Keratinocyte (primary cell): ENCODE data around the gene TMEM53.

Source experiments
- CTCF ChIP-seq, 3 experiments: IDR thresholded peaks in 1 of 3; conservative IDR thresholded peaks in 1 of 3; optimal IDR thresholded peaks in 1 of 3; 2 replicates in 2 of 3; 3 replicates in 1 of 3; pipeline versions ENCODE3 to v1.5.1; 2011; ENCODE audit warnings: low read length in 3 of 3, mild to moderate bottlenecking in 3 of 3, moderate library complexity in 2 of 3, control low read depth in 1 of 3, inconsistent platforms in 1 of 3; ENCODE audit not compliant: insufficient read depth in 2 of 3; ENCODE audit errors: extremely low read depth in 1 of 3
- EZH2 ChIP-seq: IDR thresholded peaks from one replicate; pipeline ENCODE4 v1.6.1; 2012; ENCODE audit warnings: inconsistent platforms, mild to moderate bottlenecking, low read length, moderate library complexity

- TF ChIP-seq CTCF (optimal IDR thresholded peaks at IDR 0.05 in 1 of 3, IDR thresholded peaks at IDR 0.05 in 1 of 3, conservative IDR thresholded peaks at IDR 0.05 in 1 of 3; ENCODE audit: extremely low read depth in 1 of 3, insufficient read depth in 2 of 3, low read length in 3 of 3) (no peak), EZH2 (no peak)
Observed at GRCh38 chr1:44650159-44650831, 24.0 kb downstream of the TMEM53 start.
